Nephron (organoid): ENCODE data around the gene ATXN7L1.

Experiments
- H3K27ac Mint-ChIP-seq, 3 experiments: 2 replicates each; pipeline ENCODE4 v1.8.0; 2020; ENCODE audit warnings: mixed read lengths in 3 of 3, mild to moderate bottlenecking in 2 of 3, moderate library complexity in 1 of 3
- H3K27me3 Mint-ChIP-seq: 2 replicates; pipeline ENCODE4 v1.8.0; 2021; ENCODE audit warnings: low read depth, mild to moderate bottlenecking, moderate library complexity, mixed read lengths
- H3K36me3 Mint-ChIP-seq: 2 replicates; pipeline ENCODE4 v1.8.0; 2020; ENCODE audit warnings: low read depth, mixed read lengths
- H3K4me1 Mint-ChIP-seq: 2 replicates; pipeline ENCODE4 v1.8.0; 2020; ENCODE audit warnings: mixed read lengths
- H3K4me3 Mint-ChIP-seq, 3 experiments: 2 replicates each; pipeline ENCODE4 v1.8.0; 2020; ENCODE audit warnings: mild to moderate bottlenecking in 3 of 3, mixed read lengths in 3 of 3, moderate library complexity in 2 of 3
- H3K9me3 Mint-ChIP-seq: 2 replicates; pipeline ENCODE4 v1.8.0; 2020; ENCODE audit warnings: mixed read lengths
- CTCF ChIP-seq, 3 experiments: fragments of 200-600 bp; sonication (generic); IDR thresholded peaks; one replicate each; pipeline ENCODE4 v1.5.0; 2021; ENCODE audit warnings: antibody characterized with exemption in 3 of 3; ENCODE audit not compliant: unreplicated experiment in 3 of 3

ATXN7L1 gene

GRCh38 chr7:105831824-105832535, 44.4 kb downstream of the ATXN7L1 start:
- no peaks in the 10 kb centered on the region for H3K27me3 Mint-ChIP-seq
- H3K4me1 Mint-ChIP-seq: peaks cover 44% of the 10 kb centered on the region
- H3K27ac Mint-ChIP-seq: no peak overlapping the region
- no peak for TF ChIP-seq CTCF (IDR thresholded peaks at IDR 0.05; ENCODE audit: unreplicated experiment in 3 of 3)
- H3K4me3 Mint-ChIP-seq: no peak overlapping the region
- H3K9me3 Mint-ChIP-seq: no peaks in the 10 kb centered on the region
- no peaks in the 10 kb centered on the region for H3K36me3 Mint-ChIP-seq

GRCh38 chr7:105831302-105831620, 45.1 kb downstream of the ATXN7L1 start:
- Mint-ChIP-seq H3K4me1 (peaks cover 42% of the 10 kb centered on the region), H3K36me3 (no peaks in the 10 kb centered on the region), H3K27ac (no peak overlapping the region), H3K27me3 (no peaks in the 10 kb centered on the region), H3K4me3 (no peak overlapping the region), H3K9me3 (no peaks in the 10 kb centered on the region)
- no peak for TF ChIP-seq CTCF (IDR thresholded peaks at IDR 0.05; ENCODE audit: unreplicated experiment in 3 of 3)

GRCh38 chr7:105830405-105831301, 45.7 kb downstream of the ATXN7L1 start:
- no peaks in the 10 kb centered on the region for H3K9me3 Mint-ChIP-seq

GRCh38 chr7:105829681-105830322, 46.6 kb downstream of the ATXN7L1 start:
- TF ChIP-seq CTCF (IDR thresholded peaks at IDR 0.05; ENCODE audit: unreplicated experiment in 3 of 3): no peak
- Mint-ChIP-seq H3K4me1 (peaks cover 39% of the 10 kb centered on the region), H3K9me3 (no peaks in the 10 kb centered on the region), H3K4me3 (no peak overlapping the region), H3K36me3 (peaks cover 5% of the 10 kb centered on the region), H3K27ac (peak overlapping the region; percentile 6 to 47 (median 24)), H3K27me3 (no peaks in the 10 kb centered on the region)

More at GRCh38 chr7:105830405-105831301, 45.7 kb downstream of the ATXN7L1 start:
- Mint-ChIP-seq H3K4me3 (no peak overlapping the region), H3K27me3 (no peaks in the 10 kb centered on the region), H3K36me3 (no peaks in the 10 kb centered on the region), H3K27ac (peak overlapping the region in 2 of 3 experiments; percentile 37 to 40), H3K4me1 (peaks cover 39% of the 10 kb centered on the region)
- TF ChIP-seq CTCF (IDR thresholded peaks at IDR 0.05; ENCODE audit: unreplicated experiment in 3 of 3): no peak

DNA sequence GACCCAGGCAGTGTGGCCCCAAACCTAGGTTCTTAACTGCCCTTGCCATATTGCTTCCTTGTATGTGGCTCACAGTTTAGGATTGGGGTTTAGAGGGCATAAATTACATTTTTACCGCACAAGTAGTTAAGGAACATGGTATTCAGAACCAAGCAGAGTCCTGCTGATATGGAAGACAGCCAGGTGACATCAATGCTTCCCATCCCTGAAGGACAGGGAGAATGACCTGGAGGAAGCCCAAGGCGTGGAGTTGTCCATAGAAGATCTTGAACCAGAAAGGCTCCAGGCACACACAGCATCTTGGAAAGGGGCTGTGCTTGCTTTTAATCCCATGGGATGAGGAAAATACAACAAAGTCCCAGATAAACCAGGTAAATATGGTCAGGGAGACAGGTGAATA, 48.3 kb downstream of the ATXN7L1 start:
- H3K27me3 Mint-ChIP-seq: no peaks in the 10 kb centered on the region
- no peaks in the 10 kb centered on the region for H3K9me3 Mint-ChIP-seq
- no peak overlapping the region for H3K27ac Mint-ChIP-seq
- H3K36me3 Mint-ChIP-seq: peaks cover 16% of the 10 kb centered on the region
- TF ChIP-seq CTCF (IDR thresholded peaks at IDR 0.05; ENCODE audit: unreplicated experiment in 3 of 3): no peak
- H3K4me1 Mint-ChIP-seq: peaks cover 39% of the 10 kb centered on the region
- no peak overlapping the region for H3K4me3 Mint-ChIP-seq
